ENCODE results near the gene MYO3B.

- no peak for TF ChIP-seq POLR2A (IDR thresholded peaks at IDR 0.05)
- no peak for TF ChIP-seq CTCF (IDR thresholded peaks at IDR 0.05)
- no peak for TF ChIP-seq POLR2AphosphoS5 (IDR thresholded peaks at IDR 0.05)
- no peak for TF ChIP-seq EP300 (IDR thresholded peaks at IDR 0.05)
Observed at GRCh38 chr2:170681311-170681710, 503.4 kb downstream of the MYO3B start.
